ENCODE measurements around the gene ATXN7L3.

The ATXN7L3 gene

GRCh38 chr17:44229090-44229489 is 29.4 kb upstream of the ATXN7L3 start:
- H3K4me1 ChIP-seq (ENCODE audit: control insufficient read depth, insufficient read depth, low read length) = peaks cover under 1% of the 10 kb centered on the region
- H3K9ac ChIP-seq (ENCODE audit: low read length) = no peak overlapping the region
- H3K27me3 ChIP-seq (replicated peaks; ENCODE audit: control insufficient read depth, insufficient read depth, low read length) = peaks cover 3% of the 10 kb centered on the region
- no peak overlapping the region for H3K4me3 ChIP-seq (ENCODE audit: low read length)
- DNase-seq (ENCODE audit: low read depth) = no peak
- no peaks in the 10 kb centered on the region for H3K9me3 ChIP-seq (ENCODE audit: control insufficient read depth, low read length)
- H3K36me3 ChIP-seq (ENCODE audit: control insufficient read depth, insufficient read depth, low read length, severe bottlenecking) = no peaks in the 10 kb centered on the region

- no peaks in the 10 kb centered on the region for H3K27me3 ChIP-seq (replicated peaks; ENCODE audit: control insufficient read depth, insufficient read depth, low read length)
- no peaks in the 10 kb centered on the region for H3K9me3 ChIP-seq (ENCODE audit: control insufficient read depth, low read length)
- no peaks in the 10 kb centered on the region for H3K36me3 ChIP-seq (ENCODE audit: control insufficient read depth, insufficient read depth, low read length, severe bottlenecking)
Measured at GRCh38 chr17:44223541-44224071, 23.9 kb upstream of the ATXN7L3 start.

GRCh38 chr17:44222112-44222869 is 22.6 kb upstream of the ATXN7L3 start:
- DNase-seq (ENCODE audit: low read depth) = peak; percentile 89
- Histone ChIP-seq H3K9me3 (ENCODE audit: control insufficient read depth, low read length) (no peaks in the 10 kb centered on the region), H3K27me3 (replicated peaks; ENCODE audit: control insufficient read depth, insufficient read depth, low read length) (no peaks in the 10 kb centered on the region), H3K36me3 (ENCODE audit: control insufficient read depth, insufficient read depth, low read length, severe bottlenecking) (no peaks in the 10 kb centered on the region), H3K9ac (ENCODE audit: low read length) (peak overlapping the region; percentile 97), H3K4me1 (ENCODE audit: control insufficient read depth, insufficient read depth, low read length) (peaks cover 34% of the 10 kb centered on the region), H3K4me3 (ENCODE audit: low read length) (peak overlapping the region; percentile 90)

More at GRCh38 chr17:44223541-44224071, 23.9 kb upstream of the ATXN7L3 start:
- DNase-seq (ENCODE audit: low read depth) = peak; percentile 29
- Histone ChIP-seq H3K9ac (ENCODE audit: low read length) (no peak overlapping the region), H3K4me1 (ENCODE audit: control insufficient read depth, insufficient read depth, low read length) (peaks cover 25% of the 10 kb centered on the region), H3K4me3 (ENCODE audit: low read length) (no peak overlapping the region)

- Histone ChIP-seq H3K9me3 (ENCODE audit: control insufficient read depth, low read length) (no peaks in the 10 kb centered on the region), H3K36me3 (ENCODE audit: control insufficient read depth, insufficient read depth, low read length, severe bottlenecking) (peaks cover 4% of the 10 kb centered on the region), H3K27me3 (replicated peaks; ENCODE audit: control insufficient read depth, insufficient read depth, low read length) (no peaks in the 10 kb centered on the region), H3K9ac (ENCODE audit: low read length) (peak overlapping the region; percentile 97), H3K4me1 (ENCODE audit: control insufficient read depth, insufficient read depth, low read length) (peaks cover 39% of the 10 kb centered on the region), H3K4me3 (ENCODE audit: low read length) (peak overlapping the region; percentile 90)
- no peak for DNase-seq (ENCODE audit: low read depth)
Measured at GRCh38 chr17:44221862-44222111, 22.1 kb upstream of the ATXN7L3 start.

- Histone ChIP-seq H3K9me3 (ENCODE audit: control insufficient read depth, low read length) (no peaks in the 10 kb centered on the region), H3K4me3 (ENCODE audit: low read length) (peak overlapping the region; percentile 90), H3K36me3 (ENCODE audit: control insufficient read depth, insufficient read depth, low read length, severe bottlenecking) (peaks cover 9% of the 10 kb centered on the region), H3K4me1 (ENCODE audit: control insufficient read depth, insufficient read depth, low read length) (peaks cover 44% of the 10 kb centered on the region), H3K9ac (ENCODE audit: low read length) (peak overlapping the region; percentile 97), H3K27me3 (replicated peaks; ENCODE audit: control insufficient read depth, insufficient read depth, low read length) (no peaks in the 10 kb centered on the region)
- peak; percentile 94 for DNase-seq (ENCODE audit: low read depth)
Measured at GRCh38 chr17:44221084-44221861, 21.6 kb upstream of the ATXN7L3 start.

- Histone ChIP-seq H3K4me1 (ENCODE audit: control insufficient read depth, insufficient read depth, low read length) (peaks cover 44% of the 10 kb centered on the region), H3K9me3 (ENCODE audit: control insufficient read depth, low read length) (no peaks in the 10 kb centered on the region), H3K4me3 (ENCODE audit: low read length) (peak overlapping the region; percentile 90), H3K36me3 (ENCODE audit: control insufficient read depth, insufficient read depth, low read length, severe bottlenecking) (peaks cover 17% of the 10 kb centered on the region), H3K9ac (ENCODE audit: low read length) (peak overlapping the region; percentile 97), H3K27me3 (replicated peaks; ENCODE audit: control insufficient read depth, insufficient read depth, low read length) (no peaks in the 10 kb centered on the region)
- DNase-seq (ENCODE audit: low read depth) = peak; percentile 82
Measured at GRCh38 chr17:44220213-44221083, 20.8 kb upstream of the ATXN7L3 start.

GRCh38 chr17:44219616-44220212 is 20.0 kb upstream of the ATXN7L3 start, which contains the start of gene UBTF:
TSS of gene UBTF (minus strand) at chr17:44219675. CDS start at chr17:44218229, 1,446 bp downstream.
- Histone ChIP-seq H3K4me3 (ENCODE audit: low read length) (peak within 1 kb of the TSS; percentile 90), H3K9ac (ENCODE audit: low read length) (peak within 1 kb of the TSS; percentile 97), H3K4me1 (ENCODE audit: control insufficient read depth, insufficient read depth, low read length) (peaks cover 44% of the 10 kb centered on the region), H3K9me3 (ENCODE audit: control insufficient read depth, low read length) (no peaks in the 10 kb centered on the region), H3K36me3 (ENCODE audit: control insufficient read depth, insufficient read depth, low read length, severe bottlenecking) (peaks cover 24% of the 10 kb centered on the region), H3K27me3 (replicated peaks; ENCODE audit: control insufficient read depth, insufficient read depth, low read length) (no peaks in the 10 kb centered on the region)
- DNase-seq (ENCODE audit: low read depth) = peak; percentile 74

- Histone ChIP-seq H3K9me3 (ENCODE audit: control insufficient read depth, low read length) (no peaks in the 10 kb centered on the region), H3K4me3 (ENCODE audit: low read length) (peak overlapping the region; percentile 85), H3K9ac (ENCODE audit: low read length) (peak overlapping the region; percentile 95), H3K27me3 (replicated peaks; ENCODE audit: control insufficient read depth, insufficient read depth, low read length) (no peaks in the 10 kb centered on the region), H3K36me3 (ENCODE audit: control insufficient read depth, insufficient read depth, low read length, severe bottlenecking) (peaks cover 30% of the 10 kb centered on the region), H3K4me1 (ENCODE audit: control insufficient read depth, insufficient read depth, low read length) (peaks cover 44% of the 10 kb centered on the region)
- peak; percentile 92 for DNase-seq (ENCODE audit: low read depth)
Measured at GRCh38 chr17:44219108-44219615, 19.5 kb upstream of the ATXN7L3 start.

GRCh38 chr17:44218344-44219107 is 18.8 kb upstream of the ATXN7L3 start:
- peaks cover 38% of the 10 kb centered on the region for H3K4me1 ChIP-seq (ENCODE audit: control insufficient read depth, insufficient read depth, low read length)
- H3K36me3 ChIP-seq (ENCODE audit: control insufficient read depth, insufficient read depth, low read length, severe bottlenecking) = peaks cover 34% of the 10 kb centered on the region
- peak overlapping the region; percentile 95 for H3K9ac ChIP-seq (ENCODE audit: low read length)
- peak overlapping the region; percentile 85 for H3K4me3 ChIP-seq (ENCODE audit: low read length)
- no peaks in the 10 kb centered on the region for H3K27me3 ChIP-seq (replicated peaks; ENCODE audit: control insufficient read depth, insufficient read depth, low read length)
- no peaks in the 10 kb centered on the region for H3K9me3 ChIP-seq (ENCODE audit: control insufficient read depth, low read length)
- DNase-seq (ENCODE audit: low read depth) = peak; percentile 98
